Measurements from ENCODE around the gene SLC25A13.

SLC25A13 gene

GRCh38 chr7:96287559-96287958, 34.3 kb downstream of the SLC25A13 start:
- TF ChIP-seq CTCF (IDR thresholded peaks at IDR 0.05; ENCODE audit: low read depth, low read length, missing control alignments) = no peak
- in situ Hi-C loops (cut with HindIII; ENCODE audit: low sequenced_read_pairs) = no loop called here

DNA sequence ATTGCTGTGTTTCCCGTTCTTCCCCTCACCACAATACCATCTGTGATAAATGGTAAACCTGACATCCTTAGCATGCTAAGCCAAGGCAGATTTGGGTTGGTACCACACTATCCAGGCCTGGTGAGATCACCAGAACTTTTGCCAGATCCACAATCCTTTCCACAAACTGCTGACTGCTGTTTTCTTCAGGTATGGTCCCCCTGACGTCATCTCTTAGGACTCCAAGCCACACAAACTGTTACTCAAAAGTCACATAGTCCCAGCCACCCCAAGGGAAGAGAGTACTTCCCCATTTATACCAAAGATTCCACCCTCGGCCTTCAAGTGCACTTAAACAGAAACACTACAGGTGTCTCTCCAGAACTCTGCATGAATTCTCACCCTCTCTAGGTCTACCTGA, 34.8 kb downstream of the SLC25A13 start:
- in situ Hi-C loops (cut with HindIII; ENCODE audit: low sequenced_read_pairs) = no loop called here
- DNase-seq (ENCODE audit: low read depth) = no peak
- TF ChIP-seq CTCF (IDR thresholded peaks at IDR 0.05; ENCODE audit: low read depth, low read length, missing control alignments) = no peak
- H3K4me3 ChIP-seq (ENCODE audit: low read depth, low read length) = no peak overlapping the region

More at GRCh38 chr7:96287559-96287958, 34.3 kb downstream of the SLC25A13 start:
- H3K4me3 ChIP-seq (ENCODE audit: low read depth, low read length) = no peak overlapping the region
- DNase-seq (ENCODE audit: low read depth) = no peak

DNA sequence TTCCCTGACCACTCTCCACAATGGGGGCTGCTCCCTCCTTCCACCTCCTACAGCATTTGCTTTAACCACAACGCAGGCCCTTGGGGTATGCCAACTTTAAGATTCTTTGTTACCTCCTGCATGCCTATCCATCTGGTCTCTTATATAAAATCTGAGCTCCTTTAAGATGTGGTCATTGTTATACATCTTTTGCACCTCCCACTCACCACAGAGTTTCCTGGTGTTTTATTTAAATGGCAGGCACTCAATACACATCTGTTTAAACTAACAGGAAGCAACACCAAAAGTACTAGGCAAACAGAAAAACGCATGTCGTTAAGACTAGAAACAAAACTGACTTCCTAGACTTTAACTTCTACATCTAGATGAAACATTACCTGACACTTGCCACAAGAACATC, 36.3 kb downstream of the SLC25A13 start:
- TF ChIP-seq CTCF (IDR thresholded peaks at IDR 0.05; ENCODE audit: low read depth, low read length, missing control alignments) = no peak
- in situ Hi-C loops (cut with HindIII; ENCODE audit: low sequenced_read_pairs) = no loop called here
- DNase-seq (ENCODE audit: low read depth) = no peak
- H3K4me3 ChIP-seq (ENCODE audit: low read depth, low read length) = no peak overlapping the region

DNA sequence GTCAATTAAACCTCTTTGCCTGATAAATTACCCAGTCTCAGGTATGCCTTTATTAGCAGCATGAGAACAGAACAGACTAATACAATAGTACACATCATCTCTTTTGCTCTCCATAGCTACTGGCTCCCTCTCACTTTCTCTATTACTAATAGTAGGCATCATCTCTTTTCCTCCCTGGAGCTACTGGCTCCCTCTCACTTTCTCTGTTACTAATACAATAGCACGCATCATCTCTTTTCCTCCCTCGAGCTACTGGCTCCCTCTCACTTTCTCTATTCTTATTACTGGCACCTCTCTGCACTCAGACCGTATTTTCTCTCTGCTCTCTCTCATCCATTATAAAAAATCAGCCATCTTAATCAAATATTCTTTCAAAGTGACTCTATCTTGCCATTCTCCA, 37.1 kb downstream of the SLC25A13 start:
- H3K4me3 ChIP-seq (ENCODE audit: low read depth, low read length) = no peak overlapping the region
- DNase-seq (ENCODE audit: low read depth) = no peak
- no peak for TF ChIP-seq CTCF (IDR thresholded peaks at IDR 0.05; ENCODE audit: low read depth, low read length, missing control alignments)
- in situ Hi-C loops (cut with HindIII; ENCODE audit: low sequenced_read_pairs) = no loop called here

GRCh38 chr7:96284240-96284639, 37.7 kb downstream of the SLC25A13 start:
- no peak for DNase-seq (ENCODE audit: low read depth)
- no peak overlapping the region for H3K4me3 ChIP-seq (ENCODE audit: low read depth, low read length)
- in situ Hi-C loops (cut with HindIII; ENCODE audit: low sequenced_read_pairs) = no loop called here
- TF ChIP-seq CTCF (IDR thresholded peaks at IDR 0.05; ENCODE audit: low read depth, low read length, missing control alignments) = no peak

GRCh38 chr7:96282835-96283234, 39.1 kb downstream of the SLC25A13 start:
- TF ChIP-seq CTCF (IDR thresholded peaks at IDR 0.05; ENCODE audit: low read depth, low read length, missing control alignments) = no peak
- DNase-seq (ENCODE audit: low read depth) = no peak
- in situ Hi-C loops (cut with HindIII; ENCODE audit: low sequenced_read_pairs) = no loop called here
- no peak overlapping the region for H3K4me3 ChIP-seq (ENCODE audit: low read depth, low read length)

DNA sequence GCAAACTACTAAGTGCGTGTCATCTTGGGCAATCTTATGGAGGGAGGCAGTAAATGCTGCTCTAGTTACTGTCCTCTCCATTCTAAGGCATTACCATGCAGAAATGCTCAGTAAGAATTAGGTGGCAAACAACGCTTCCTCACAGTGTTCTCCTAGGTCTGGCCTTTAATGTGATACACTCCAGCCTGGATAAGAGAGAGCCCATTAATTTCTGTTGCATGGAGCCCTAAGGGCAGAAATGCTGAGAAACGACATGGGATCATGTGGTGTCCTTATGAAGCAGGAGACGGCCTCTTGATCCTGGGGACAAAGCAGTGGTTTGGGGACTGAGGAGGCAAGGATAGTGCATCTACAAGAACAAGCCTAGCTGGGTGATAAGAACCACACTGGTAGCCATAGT, 44.0 kb downstream of the SLC25A13 start:
- no peak overlapping the region for H3K4me3 ChIP-seq (ENCODE audit: low read depth, low read length)
- in situ Hi-C loops (cut with HindIII; ENCODE audit: low sequenced_read_pairs) = no loop called here
- DNase-seq (ENCODE audit: low read depth) = no peak
- no peak for TF ChIP-seq CTCF (IDR thresholded peaks at IDR 0.05; ENCODE audit: low read depth, low read length, missing control alignments)

Data from astrocyte of the cerebellum (primary cell).